Measurements from ENCODE around the gene RND2.

Gene RND2

DNA sequence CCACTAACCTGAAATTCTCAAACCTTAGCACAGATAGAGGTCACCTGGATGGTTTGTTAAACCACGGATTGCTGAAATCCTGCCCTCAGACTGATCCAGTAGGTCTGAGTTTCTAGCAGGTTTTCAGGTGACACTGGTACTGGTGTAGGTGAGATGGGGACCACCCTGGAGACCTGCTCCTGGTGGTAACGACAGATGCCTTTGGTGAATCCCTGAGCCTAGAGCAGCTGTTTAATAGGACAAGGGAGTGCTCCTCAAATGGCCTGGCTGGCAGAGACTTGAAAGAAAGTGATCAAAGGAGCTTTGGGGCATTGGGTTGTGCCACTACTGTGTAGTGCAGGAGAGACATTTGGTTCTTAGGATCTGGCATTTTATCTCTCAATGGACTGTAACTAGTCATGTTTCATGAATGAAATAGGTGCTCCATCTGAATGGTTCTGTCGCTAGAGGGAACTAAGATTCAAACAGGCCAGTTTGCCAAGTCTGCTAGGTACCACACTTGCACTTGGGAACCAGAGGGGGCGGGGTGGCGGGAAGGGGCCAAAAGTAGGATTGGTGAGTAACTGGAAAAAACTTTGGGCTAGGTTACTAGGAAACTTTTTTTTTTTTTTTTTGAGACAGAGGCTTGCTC, 21.4 kb upstream of the RND2 start:
- in situ Hi-C loops (cut with MboI; ENCODE audit: low sequenced_read_pairs) = loop anchor here (25.0 kb wide), 1 partner anchor 309 kb away; no protein-coding TSS in a partner anchor

- in situ Hi-C loops (cut with MboI; ENCODE audit: low sequenced_read_pairs) = loop anchor here (25.0 kb wide), 1 partner anchor 305 kb away; no protein-coding TSS in a partner anchor
Measured at GRCh38 chr17:43006639-43007551, 18.1 kb upstream of the RND2 start, which contains the start of gene IFI35. Gene IFI35, plus strand, starts transcription at chr17:43006784. Its CDS starts 164 bp downstream, at chr17:43006948.

DNA sequence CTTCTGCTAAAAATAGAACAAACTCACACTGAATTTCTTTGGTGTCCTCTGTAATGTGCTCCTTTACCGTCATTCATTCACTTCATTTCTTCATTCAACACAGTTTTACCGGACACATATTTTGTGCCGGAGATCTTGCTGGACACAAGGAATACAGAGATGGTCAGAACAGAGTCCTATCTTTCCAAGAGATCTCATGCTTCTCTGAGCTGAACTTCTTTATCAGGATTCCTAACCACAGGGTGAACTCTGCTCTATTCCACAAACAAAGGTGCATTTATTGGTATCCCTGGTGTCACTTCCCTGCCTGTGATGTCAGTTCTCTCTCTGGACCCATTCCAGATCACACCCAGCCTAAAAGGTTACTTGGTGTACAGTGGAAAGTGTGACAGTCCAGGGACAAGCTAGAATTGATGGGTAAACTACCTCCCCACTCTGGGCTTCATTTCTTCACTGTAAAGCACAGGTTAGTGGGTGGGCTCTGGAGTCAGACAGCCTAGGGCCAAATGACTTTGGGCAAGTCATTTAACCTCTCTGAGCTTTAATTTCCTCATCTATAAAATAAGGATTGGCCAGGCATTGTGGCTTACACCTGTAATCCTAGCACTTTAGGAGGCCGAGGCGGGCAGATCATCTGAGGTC, 14.2 kb upstream of the RND2 start:
- in situ Hi-C loops (cut with MboI; ENCODE audit: low sequenced_read_pairs) = loop anchor here (25.0 kb wide), 1 partner anchor 302 kb away; no protein-coding TSS in a partner anchor

DNA sequence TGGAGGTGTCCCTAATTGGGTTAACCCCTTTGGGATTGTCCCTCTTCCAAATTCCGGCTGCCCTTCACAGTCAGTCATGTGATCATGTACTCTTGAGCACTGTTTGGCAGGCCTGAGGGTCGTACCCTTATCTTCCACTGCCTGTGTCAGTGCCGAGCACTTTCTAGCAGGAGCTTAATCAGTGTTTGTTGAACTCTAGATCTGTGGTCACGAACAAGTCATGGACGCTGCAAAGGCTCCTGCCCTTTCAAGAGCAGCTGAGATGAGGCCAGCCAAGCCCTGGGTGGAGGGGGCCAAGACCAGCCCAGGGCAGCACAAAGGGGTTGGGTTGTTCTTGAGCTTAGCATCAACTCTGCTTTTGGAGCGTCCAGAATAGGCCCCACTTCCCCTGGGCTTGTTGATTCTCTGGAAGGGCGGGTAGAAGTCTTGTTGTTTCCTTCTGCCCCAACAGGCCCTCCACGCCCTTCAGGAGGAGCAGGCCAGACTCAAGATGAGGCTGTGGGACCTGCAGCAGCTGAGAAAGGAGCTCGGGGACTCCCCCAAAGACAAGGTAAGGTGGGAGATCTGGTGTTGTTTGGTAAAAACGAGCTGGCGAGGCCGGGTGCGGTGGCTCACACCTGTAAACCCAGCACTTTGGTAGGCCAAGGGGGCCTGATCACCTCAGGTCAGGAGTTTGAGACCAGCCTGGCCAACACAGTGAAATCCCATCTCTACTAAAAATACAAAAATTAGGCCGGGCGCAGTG, 13.1 kb upstream of the RND2 start:
- in situ Hi-C loops (cut with MboI; ENCODE audit: low sequenced_read_pairs) = loop anchor here (25.0 kb wide), 1 partner anchor 300 kb away; no protein-coding TSS in a partner anchor

- in situ Hi-C loops (cut with MboI; ENCODE audit: low sequenced_read_pairs) = loop anchor here (25.0 kb wide), 1 partner anchor 299 kb away; no protein-coding TSS in a partner anchor
Measured at GRCh38 chr17:43013296-43013695, 11.7 kb upstream of the RND2 start.

DNA sequence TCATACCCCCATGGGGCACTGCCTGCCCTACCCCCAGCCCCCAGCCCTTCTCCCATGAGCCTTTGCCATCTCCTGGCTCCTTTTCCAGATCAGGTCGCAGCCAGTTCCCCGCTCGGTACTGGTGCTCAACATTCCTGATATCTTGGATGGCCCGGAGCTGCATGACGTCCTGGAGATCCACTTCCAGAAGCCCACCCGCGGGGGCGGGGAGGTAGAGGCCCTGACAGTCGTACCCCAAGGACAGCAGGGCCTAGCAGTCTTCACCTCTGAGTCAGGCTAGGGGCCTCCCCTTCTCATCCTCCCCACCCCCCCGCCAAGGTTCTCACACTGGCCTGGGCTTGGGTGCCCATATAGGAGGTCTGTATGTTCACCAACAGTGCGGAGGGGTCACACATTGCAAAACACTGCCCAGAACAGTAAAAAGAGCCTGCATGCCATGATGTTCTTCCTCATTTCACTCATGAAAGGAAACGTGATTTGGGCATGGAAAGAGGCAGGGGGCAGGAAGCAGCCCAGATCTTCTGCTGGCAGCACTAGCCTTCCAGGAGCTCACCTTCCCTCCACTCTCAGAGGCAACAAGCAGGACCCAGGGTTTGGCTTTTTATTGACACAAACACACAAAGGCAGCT, 10.9 kb upstream of the RND2 start:
- in situ Hi-C loops (cut with MboI; ENCODE audit: low sequenced_read_pairs) = loop anchor here (25.0 kb wide), 1 partner anchor 298 kb away; no protein-coding TSS in a partner anchor

- in situ Hi-C loops (cut with MboI; ENCODE audit: low sequenced_read_pairs) = loop anchor here (25.0 kb wide), 1 partner anchor 297 kb away; no protein-coding TSS in a partner anchor
Measured at GRCh38 chr17:43014649-43015542, 10.1 kb upstream of the RND2 start.

DNA sequence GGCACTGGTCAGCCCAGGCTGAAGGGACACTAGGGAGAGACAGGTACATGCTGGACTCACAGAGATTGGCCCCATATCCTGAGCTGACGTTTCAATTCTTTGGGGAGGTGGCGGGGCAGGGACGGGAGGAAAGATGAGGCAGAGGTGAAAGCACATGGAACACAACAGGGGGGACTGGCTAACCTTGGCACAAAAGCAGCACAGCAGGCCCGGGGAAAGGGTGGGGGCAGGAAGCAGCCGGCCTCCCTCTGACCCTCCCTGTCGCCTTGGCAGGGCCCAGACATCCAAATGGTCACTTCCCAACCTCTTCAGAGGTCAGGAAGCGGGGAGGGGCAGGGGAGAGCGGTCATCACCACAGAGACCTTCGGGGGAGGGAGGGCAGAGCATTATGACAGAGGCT, 9.5 kb upstream of the RND2 start:
- in situ Hi-C loops (cut with MboI; ENCODE audit: low sequenced_read_pairs) = loop anchor here (25.0 kb wide), 1 partner anchor 297 kb away; no protein-coding TSS in a partner anchor

DNA sequence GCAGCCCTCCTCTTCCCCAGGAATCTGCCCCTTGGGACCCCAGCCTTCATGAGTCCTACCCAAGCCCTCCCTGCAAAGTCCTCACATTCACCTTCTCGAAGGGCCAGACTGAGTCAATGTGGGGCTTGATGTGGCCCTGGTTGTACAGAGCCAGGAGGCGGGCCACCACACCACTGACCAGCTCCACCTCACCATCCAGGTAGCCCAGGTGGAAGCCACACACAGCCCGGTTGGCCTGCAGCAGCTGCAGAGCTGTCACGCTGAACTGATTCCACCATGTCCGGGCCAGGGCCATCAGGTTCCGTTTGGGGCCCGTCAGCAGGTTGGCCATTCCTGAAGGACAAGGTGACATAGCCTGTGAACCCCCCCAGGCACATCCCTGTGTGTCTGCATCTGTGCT, 8.8 kb upstream of the RND2 start:
- in situ Hi-C loops (cut with MboI; ENCODE audit: low sequenced_read_pairs) = loop anchor here (25.0 kb wide), 1 partner anchor 296 kb away; no protein-coding TSS in a partner anchor

DNA sequence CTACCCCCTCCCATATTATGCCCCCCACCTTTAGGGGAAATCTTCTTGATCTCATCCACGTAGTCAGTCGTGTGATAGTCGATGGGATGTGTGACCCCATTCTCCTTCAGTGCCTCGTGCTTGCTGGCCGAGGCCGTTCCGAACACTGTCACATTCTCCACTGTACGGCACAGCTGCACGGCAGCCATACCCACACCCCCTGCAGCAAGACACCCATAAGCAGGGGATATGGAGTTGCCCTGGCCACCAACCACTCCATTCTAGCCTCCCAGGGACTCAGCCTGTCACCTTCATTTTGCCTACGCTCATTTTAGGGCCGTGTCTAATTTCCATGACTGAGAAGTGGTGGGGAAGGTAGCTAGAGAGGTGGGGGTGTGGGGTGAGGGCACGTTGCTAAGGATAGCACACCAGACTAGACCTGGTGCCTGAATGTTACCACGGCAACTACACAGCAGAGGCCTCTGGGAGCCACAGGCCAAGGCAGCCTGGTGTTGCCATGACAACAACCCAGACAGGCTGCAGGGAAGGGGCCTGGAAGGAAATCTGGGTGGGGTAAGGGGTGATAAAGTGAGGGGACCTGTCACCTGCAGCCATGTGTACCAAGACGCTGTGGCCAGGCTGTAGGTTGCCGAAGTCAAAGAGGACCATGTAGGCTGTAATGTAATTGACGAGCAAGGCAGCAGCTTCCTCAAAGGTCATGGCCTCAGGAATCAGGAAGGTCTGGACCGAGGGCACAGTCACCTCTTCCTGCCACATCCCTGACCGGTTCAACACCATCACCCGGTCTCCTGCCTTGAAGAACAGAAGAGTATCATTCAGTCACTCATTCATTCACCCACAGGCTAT, 6.8 kb upstream of the RND2 start:
- in situ Hi-C loops (cut with MboI; ENCODE audit: low sequenced_read_pairs) = loop anchor here (25.0 kb wide), 1 partner anchor 294 kb away; no protein-coding TSS in a partner anchor

DNA sequence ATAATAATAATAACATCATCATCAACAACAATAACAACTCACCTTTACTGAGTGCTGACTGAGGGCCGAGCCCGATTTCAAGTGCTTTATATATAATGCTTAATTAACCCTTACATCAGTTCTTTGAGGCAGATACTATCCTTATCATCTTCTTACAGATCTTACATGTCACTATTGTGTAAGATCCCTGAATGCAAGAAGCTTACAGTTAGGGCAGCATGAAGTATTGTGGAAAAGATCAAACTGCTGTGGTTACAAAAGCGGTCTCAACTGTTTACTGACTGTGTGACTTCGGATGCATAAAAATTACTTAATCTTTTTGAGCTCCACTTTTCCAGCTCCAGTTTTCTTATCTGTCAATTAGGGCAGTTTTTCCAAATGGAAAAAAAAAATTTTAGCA, 6.1 kb upstream of the RND2 start:
- in situ Hi-C loops (cut with MboI; ENCODE audit: low sequenced_read_pairs) = loop anchor here (25.0 kb wide), 1 partner anchor 293 kb away; no protein-coding TSS in a partner anchor

GRCh38 chr17:43019418-43019817, 5.6 kb upstream of the RND2 start:
- in situ Hi-C loops (cut with MboI; ENCODE audit: low sequenced_read_pairs) = loop anchor here (25.0 kb wide), 1 partner anchor 293 kb away; no protein-coding TSS in a partner anchor

GRCh38 chr17:43020030-43020621, 4.9 kb upstream of the RND2 start:
- in situ Hi-C loops (cut with MboI; ENCODE audit: low sequenced_read_pairs) = loop anchor here (25.0 kb wide), 1 partner anchor 292 kb away; no protein-coding TSS in a partner anchor

GRCh38 chr17:43020789-43021740, 4.0 kb upstream of the RND2 start:
- in situ Hi-C loops (cut with MboI; ENCODE audit: low sequenced_read_pairs) = loop anchor here (25.0 kb wide), 1 partner anchor 291 kb away; no protein-coding TSS in a partner anchor

DNA sequence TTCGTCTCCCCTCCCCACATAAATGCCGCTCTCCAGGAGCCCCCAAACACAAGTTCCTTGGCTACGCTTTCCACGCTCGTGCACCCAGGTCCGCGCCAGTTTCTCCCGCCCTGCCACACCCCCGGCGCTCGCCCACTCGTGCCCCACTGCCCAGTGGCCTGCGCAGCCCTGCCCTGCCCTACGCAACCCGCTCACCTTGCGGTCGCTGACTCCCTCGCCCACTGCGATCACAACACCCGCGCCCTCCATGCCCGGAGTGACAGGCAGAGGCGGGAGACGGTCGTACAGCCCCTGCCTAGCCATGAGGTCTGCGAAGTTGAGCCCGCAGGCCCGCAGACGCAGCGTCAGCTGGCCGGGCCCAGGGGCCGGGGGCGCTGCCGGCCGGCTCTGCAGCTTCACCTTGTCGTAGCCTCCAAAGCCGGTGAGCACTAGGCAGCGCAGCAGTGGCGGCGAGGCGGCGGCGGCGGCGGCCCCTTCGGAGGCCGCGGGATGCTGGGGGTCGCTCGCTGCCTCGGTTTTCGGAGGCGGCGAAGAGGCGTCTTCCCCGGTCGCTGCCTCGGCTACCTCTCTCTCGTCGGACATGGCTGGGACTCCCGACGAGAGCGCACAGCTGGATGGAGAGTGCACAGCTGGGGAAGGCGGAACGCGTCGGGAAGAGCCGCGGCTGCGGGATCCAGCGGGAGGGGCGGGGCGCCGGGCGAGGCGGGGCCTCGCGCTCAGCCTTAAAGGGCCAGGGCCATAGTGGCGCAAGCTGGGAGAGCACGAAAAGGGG, 3.1 kb upstream of the RND2 start, which contains the start of gene VAT1:
TSS of gene VAT1 (minus strand) at position 645 of the 772 bp plus-strand sequence. CDS start at position 582, 63 bp downstream.
- in situ Hi-C loops (cut with MboI; ENCODE audit: low sequenced_read_pairs) = loop anchor here (25.0 kb wide), 1 partner anchor 290 kb away; no protein-coding TSS in a partner anchor
